Left renal cortex interstitium (tissue), 4 donors: ENCODE results near the gene AATK. TPM values are rescaled to one million over a fixed set of nuclear protein-coding genes. Genes with fewer than 3 reads are reported as not detected.
"Not testable (repeated sequence)": the region's sequence is repeated elsewhere in the genome, so short reads cannot be mapped to it uniquely, and the experiment has no call there.

Source experiments
- DNase-seq, 4 donors: peaks; one replicate each; pipeline ENCODE4 v3.0.0-alpha.2; 2013; ENCODE audit warnings: low read depth in 4 of 4, low spot score in 2 of 4, missing footprints in 1 of 4
- polyA plus RNA-seq, 4 donors: library from polyadenylated mRNA; unstranded; fragments of 120-200 nt; gene quantifications; one replicate each; pipeline ENCODE4 v1.2.1, GENCODE V29; 2013; ENCODE audit not compliant: insufficient read length in 4 of 4

The AATK gene
- polyA plus RNA-seq, 4 donors = 4.4 to 7.0 (median 5.4) TPM

DNA sequence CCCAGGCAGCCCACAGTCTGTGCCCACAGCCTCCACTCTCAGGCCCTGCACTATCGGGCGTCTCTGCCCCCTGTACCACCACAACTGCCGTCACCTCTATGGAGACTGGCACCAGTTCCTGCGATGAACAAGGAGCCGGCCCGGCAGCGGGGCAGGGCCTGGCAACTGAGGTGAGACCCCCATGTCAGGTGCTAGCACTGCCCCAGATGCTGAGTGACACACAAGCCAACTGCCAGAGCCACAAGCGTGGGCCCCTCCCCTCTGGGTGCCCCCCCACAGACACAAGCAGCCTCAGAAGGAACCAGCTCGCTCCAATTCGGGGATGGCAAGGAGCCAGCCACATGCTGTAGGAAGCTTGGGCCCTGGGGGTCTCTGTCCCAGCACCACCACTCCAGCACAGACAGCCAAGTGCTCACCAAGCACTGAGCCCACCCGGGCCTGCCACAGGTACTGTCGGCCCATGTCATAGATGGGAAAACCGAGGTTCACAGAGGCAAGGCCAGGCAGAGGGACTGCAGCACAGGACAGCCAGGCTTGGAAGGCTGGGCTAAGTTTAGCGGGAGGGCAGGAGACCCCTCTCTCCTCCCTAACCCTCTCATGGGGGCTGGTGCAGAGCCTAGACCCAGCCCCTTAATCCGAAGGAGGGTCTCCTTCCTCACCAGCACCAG, 2.2 kb downstream of the AATK start:
- DNase-seq = no peak

DNA sequence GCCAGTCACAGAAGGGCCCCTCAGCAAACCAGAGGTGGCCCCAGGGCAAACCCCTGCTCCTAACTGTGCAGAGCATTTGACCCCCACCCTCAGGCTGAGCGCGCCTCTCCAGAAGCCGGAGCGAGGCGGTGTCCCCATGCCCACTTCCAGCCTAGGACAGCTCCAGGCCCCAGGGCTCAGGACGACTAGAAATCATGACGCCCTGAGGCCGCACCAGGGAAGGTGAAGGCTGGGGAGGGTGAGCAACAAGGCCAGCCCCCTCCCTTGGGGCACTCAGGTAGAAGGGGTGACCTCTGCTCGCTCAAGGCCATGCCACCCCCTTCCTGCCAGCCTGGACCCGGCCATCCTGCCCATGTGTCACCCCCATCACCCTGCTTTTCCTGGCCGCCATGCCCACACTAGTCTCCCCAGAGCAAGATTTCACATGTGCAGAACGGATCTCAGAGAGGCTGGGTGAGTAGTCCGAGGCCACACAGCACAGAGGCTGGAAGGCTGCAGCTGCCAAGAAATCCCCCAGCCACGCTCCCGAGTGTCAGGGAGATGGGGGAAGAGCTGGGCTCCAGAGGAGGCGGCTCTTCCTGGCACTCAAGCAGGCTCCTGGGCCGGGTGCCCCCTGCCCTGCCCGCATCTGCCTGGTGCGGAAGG, 2.8 kb downstream of the AATK start:
- no peak for DNase-seq

DNA sequence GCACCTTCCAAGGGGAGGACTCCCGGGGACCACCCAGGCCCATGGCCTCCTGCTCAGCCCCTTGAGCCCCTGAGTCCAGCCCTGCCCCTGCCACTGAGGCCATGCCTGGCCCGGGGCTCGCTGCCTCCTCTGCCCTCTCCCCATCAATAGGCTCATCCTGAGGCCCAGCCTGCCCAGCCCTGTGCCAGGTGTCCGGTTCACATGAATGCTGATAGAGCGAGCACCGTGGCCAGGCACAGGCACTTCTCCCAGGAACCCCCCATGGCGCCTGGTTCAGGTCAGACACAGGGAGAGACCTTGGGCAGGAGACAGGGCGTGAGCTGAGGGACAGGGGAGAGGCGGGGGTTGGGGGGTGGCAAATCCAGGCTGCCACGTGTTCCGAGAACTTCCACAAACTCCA, 3.5 kb downstream of the AATK start:
- no peak for DNase-seq

DNA sequence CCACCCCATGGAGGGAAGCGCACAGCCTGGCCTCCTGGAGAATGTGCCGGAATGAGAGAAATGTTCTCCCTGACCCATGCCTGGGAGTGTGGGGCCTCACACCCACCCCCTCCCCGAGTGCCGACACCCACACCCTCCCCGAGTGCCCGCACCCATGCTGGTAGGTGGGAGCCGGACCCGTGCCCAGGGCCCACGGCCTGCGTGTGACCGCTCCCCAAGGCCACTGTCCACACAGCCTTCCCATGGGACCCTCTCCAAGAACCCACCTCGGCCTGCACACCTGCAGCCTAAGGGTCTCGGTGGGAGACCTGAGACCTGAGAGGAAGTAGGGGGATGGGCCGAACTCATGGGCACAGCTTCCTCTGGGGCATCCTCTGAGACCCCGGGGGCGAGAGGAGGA, 4.0 kb downstream of the AATK start:
- DNase-seq = no peak

DNA sequence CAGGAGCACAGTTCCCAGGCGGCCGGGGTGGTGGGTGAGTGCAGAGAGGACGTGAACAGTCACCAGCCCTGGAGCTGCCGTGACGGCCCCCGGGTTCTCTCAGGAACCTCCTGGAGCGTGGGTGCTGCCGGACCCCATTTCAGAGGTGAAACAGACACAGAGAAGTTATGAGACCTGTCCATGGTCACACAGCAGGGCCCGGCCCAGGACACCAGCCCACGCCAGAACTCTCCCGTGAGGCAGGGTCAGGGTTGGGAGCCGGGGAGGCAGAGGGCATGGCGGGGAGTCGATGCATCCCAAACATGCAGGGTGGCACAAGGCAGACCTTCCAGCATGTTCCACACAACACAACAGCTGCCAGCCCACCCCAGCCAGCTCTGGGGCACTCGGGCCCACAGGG, 4.5 kb downstream of the AATK start:
- no peak for DNase-seq

DNA sequence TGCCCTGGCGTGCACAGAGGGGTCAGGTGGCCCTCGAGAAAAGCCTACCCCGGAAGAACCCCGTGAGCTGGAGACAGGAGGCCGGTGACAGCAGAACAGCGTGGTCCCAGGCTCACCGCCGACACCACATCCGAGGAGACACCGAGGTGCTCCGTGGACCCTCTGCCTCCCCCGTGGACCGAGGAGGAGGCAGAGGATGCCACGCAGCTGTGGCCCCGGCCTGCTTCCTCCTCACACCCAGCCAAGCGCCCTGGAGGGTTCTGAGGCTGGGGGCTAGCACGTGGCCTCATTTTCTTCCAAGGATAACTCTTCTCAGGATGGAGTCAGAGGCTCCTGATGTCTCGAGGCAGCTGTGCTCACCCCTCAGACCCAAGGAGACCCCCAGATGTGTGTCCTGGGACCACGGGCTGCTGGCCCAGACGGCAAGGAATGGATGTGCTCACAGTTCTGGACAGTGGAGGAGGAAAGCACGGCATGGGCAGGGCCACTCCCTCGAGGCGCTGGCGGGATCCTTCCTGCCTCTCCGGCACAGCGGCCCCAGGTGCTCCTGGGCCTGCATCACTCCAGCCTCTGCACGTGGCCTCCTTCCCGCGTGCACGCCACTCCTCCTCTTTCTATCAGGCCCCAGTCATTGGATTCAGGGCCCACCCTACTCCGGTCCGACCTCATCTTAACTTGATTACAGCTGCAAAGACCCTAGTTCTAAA, 5.1 kb downstream of the AATK start:
- DNase-seq = no peak

DNA sequence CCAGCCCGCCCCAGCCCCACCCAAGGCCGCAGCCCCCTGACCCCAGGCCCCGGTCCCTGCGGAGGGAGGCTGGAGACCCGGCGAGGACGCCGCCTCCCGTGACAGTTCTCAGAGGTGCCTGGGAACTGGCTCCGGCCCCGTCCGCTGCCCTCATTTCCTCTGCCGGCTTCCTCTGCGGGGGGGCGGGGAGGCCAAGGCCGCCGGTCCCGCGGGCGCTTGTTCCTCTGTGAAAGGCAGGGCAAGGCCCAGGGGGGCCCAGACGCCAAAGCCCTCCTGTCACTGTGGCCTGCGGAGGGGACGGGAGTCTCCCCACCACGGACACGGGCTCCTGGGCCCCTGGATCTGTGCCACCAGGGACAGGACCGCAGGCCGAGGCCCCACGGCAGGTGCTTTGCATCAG, 5.7 kb downstream of the AATK start:
- no peak for DNase-seq

DNA sequence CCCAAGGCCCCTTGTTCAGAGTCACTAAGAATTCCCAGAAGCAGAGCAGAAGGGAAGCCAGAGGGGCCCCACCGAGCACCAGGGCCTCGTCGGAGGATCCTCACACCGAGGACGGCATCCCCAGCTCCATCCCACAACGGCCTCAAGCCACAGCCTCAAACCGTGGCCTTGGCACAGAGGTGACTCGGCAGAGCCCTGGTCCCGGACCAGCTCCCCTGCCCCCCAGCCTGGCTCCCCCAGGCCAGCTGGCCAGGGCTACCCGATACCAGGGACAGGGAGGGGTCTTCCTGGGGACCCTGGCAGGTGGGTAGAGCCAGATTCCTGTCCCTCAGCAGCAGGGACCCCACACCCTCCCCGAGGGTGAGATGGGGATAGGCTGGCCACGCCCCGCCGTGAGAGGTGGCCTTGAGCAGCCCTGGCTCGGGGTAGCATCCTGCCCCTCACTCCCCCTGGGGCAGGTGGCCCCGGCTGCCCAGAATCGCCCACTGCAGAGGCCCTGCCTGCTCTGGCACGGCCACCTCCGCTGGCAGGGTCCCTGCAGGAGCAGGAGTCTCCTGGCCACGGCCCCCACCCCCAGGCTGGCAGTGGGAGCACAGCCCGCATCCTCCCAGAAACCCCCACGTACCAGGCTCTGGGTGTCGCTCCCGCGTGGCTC, 6.3 kb downstream of the AATK start:
- no peak for DNase-seq

DNA sequence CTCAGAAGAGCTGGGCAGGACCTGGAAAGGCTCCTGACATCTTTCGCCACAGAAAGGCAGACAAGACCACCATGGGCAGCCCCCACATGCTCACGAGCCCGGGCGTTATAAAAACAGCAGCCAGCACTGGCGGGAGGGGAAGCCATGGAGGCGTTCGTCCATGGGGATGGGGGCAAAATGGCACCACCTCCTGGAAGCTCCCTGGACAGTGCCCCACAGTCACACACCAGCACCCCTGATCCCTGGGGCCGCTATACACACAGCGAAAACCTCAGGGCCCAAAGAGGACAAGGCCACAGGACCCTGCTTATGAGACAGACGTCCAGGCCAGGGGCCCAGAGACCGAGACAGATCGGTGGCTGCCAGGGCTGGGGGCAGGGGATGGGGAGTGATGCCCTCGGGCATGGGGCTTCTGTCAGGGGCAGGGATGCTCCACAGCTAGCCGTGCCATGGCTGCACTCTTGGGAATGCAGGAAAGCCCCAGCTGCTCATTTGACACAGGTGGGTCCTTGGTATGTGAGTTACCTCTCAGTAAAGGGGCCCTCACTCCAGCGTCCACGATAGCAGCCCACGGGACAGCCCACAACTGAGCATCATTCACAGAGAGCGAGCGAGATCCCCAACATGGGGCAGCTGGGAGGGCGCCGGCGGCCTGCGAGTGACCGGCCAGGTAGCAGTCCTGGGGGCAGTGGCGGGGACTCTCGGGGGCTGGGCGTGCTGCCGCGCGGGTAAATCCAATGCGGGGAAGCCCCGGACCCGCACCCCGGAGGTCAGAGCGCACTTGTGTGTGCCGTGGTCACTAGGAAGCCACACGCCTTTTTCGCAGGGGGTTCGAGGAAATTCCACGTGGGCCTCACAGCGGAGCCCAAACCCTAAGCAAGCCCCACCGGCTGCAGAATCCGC, 7.1 kb downstream of the AATK start:
- DNase-seq = no peak

DNA sequence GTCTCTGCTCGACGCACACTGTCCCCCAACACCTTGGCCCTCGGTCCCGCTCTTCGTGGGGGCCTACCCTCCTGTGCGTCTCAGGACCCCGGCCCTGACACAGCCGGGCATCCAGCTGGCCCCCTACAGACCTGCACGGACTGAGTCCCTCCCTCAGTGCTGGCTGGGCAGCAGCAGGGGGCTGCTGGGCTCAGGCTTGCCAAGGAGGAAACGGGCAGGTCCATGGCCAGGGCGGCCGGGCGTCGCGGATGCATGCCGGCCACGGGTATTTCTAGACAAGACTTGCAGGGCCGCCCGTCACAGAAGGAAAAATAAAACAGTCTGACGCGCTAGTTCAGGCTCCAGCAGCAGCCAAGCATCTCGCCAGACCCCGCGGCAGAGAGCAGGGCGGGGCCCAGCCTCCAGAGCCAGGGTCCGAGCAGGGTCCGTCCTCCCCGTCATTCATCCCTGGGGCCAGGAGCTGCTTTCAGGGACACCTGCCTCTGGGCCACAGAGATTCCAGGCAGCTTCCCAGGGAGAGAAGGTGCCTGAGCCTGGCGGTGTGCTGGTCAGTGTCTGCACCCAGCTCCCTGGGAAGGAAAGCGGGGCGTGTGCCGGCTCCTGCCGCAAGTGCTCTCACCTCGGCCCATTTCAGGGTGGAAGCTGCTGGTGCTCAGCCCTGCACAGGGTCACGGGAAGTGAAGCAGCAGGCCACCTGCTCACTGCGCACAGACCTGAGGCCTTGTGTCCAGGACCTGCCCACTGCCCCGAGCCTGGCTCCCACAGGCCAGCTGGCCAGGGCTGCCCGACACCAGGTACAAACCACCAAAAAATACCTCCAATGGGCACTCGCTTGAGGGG, 8.0 kb downstream of the AATK start:
- DNase-seq = no peak

DNA sequence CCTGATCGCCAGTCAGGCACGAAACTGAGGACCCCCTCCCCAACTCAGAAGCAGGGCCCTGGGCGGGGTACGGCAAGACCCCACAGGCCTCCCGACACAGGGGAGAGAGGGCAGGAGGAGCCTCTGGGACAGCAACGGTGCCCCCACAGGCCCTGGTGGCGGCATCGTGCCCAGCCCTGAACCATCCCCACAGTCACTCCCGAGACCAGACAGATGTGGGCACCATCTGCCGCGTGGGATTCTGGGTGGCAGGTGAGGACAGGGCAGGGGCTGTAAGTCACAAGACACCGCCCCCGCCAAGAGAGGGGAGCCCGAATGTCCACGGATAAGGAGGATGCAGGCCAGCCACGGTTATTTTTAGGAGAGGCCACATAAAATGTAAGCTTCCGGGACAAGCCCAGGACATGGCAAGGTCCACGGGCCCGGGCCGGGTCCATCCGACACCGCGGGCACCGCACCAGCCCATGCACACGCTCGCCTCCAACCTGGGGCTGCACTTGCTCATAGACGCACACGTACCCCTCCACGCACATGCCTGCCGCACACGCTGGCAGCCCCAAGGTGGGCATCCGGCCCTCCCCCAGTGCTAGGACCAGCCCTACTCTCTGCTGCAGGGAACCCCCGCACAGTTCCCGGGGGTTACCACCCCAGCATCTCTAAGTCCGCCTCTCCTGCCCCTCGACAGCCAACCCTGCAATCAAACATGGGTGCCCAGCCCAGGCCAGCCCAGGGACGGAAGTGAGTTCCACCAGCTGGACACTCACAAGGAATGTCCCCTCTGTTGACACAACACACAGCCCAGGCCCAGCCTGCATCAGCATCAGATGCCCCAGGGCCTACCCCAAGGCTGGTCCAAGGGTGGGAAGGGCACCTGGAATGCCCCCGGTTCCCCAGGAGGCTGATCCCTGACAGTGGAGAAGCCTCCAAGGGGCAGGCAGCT, 8.9 kb downstream of the AATK start:
- DNase-seq = no peak

DNA sequence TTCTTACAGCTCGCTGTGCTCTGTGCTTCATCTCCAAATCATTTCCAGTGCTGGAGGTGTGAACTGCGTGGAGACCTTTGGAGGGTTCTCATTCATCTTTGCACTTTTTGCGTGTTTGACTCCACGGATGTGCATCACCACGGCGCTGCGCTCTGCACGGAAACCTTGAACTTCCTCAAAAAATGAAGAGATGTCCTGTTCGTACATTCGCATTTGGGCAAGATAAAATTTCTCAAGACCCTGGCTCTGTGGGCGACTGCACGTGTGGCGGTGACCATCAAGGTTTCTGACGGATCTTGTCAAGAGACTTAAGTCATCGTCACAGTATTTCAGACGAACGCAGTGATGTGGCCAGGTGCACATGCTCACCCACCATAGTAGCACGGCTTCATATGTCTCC, 11.1 kb downstream of the AATK start:
- no peak for DNase-seq

DNA sequence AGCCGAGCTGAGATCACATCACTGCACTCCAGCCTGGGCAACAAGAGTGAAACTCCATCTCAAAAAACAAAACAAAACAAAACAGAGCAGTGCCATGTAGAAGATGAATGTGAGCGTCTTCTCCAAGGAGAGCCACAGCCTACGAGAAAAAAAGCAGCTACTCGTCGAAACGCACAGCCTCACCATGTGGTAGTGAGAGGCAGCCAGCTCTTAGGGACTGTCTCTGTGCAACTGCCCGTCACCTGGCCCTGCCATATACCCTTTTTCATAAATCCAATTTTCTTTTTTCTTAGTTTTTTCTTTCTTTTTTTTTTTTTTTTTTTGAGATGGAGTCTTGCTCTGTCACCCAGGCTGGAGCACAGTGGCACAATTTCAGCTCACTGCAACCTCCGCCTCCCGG, 12.0 kb downstream of the AATK start:
- not testable (repeated sequence) for DNase-seq

DNA sequence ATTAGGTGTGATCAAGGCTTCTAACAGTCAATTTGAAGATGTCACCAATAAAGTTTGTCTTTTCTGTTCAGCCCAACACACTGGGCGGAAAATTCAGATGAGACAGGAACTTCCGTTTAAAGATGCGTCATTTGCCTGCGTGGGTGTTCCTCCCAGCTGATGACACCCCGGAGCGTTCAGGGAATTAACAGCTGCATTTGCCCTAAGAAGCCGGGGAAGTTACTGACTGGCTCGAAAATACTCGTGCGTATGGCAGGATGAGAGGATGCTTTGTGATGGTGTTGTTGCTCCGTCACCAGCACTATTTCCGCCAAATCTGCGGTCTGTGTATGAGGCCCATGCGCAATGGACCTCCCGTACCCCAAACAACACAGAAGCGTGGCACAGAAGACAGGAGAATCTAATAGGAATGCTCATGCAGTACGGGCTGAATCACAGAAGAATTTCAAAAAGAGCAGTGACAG, 12.6 kb downstream of the AATK start:
- DNase-seq = no peak

DNA sequence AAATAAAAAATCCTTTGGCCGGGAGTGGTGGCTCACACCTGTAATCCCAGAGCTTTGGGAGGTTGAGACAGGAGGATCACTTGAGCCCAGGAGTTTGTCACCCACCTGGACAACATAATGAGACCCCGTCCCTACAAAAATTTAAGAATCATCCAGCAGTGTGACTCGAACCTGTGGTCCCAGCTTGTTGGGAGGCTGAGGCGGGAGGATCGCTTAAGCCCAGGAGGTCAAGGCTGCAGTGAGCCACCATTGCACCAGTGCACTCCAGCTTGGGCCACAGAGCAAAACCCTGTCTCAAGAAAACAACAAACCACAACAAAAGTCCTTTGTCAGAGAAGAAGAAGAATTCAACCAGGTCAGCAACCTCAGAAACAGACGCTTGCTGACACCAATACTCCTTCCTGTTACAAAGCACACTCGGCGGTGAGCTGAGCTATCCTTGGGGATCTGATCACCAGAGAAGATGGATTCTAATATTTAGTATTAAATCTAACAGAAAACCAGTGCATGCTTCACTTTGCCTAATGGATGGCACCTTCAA, 13.7 kb downstream of the AATK start:
- DNase-seq = no peak

DNA sequence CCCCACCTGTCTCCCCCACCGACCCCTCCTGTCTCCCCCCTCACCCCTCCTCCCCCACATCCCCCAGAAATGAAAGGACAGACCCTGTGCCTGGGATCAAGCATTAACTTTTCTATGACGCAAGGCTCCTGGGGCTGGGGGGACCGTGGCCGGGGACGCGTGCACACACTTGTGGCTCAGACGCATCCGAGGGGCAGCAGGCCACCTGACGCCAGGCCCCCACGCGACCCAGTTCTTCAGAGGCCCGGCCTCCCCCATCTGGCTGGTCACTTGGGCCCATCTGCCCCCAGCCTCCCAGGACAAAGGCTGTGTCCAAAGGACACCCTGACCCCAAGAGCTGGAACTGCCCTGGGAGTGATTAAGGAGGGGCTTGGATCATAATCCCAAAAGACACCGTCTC, 14.7 kb downstream of the AATK start:
- DNase-seq = no peak

DNA sequence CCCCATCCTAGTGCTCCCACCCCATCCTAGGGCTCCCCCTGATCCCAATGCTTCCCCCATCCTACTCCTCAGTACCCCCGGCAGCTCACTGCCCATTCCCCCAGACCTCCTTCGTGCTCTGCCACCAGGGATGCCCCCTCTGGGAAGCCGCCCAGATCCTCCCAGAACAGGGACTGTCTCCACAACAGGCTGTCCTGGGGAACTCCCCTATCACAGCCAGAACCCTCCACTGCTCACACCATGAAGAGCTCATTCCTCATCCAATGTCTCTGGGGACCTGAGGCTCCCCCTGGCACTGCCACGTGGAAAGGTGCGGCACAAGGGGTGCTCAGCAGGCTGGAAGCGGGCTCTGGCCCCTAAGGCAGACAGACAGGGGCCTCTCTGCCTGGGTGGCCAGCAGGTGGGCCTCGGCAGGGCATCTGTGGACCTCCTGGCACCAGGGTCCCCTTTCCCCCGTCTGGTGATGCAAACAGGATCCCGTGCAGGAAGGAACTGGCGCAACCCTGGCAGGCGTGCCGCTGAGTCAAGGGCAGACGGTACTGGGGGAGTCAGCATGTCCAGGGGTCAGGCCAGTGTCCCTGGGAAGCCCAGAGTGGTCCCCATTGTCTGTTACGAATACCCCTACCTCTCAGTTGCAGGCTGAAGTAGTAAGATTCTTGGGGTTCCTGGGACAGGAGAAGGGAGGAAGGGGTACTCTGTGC, 15.5 kb downstream of the AATK start:
- DNase-seq = no peak
